ENCODE data around the gene TNMD.

TNMD gene

DNA sequence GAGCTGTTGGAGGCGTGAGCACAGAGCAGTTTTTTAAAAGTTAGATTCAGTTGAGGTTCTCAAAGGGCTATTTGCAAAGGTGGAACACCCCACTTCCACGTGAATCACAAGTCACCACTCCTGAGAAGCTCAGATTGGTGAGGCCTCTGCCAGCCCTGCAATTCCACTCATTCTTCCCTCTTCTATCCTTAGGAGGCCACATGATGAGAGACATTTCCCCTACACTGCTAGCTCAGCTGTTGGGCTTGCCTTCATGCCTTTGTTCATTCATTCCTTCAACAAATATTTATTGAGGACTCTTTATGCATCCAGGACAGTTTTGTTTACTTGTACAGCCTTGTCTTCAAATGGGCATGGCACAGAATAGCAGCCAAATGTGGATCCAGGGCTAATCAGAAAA, 63.0 kb downstream of the TNMD start:
- Histone ChIP-seq H3K27ac (ENCODE audit: poor library complexity, severe bottlenecking) (no peak overlapping the region), H3K4me3 (ENCODE audit: severe bottlenecking) (no peak overlapping the region), H3K4me1 (ENCODE audit: insufficient read depth, poor library complexity, severe bottlenecking) (peaks cover 17% of the 10 kb centered on the region)

DNA sequence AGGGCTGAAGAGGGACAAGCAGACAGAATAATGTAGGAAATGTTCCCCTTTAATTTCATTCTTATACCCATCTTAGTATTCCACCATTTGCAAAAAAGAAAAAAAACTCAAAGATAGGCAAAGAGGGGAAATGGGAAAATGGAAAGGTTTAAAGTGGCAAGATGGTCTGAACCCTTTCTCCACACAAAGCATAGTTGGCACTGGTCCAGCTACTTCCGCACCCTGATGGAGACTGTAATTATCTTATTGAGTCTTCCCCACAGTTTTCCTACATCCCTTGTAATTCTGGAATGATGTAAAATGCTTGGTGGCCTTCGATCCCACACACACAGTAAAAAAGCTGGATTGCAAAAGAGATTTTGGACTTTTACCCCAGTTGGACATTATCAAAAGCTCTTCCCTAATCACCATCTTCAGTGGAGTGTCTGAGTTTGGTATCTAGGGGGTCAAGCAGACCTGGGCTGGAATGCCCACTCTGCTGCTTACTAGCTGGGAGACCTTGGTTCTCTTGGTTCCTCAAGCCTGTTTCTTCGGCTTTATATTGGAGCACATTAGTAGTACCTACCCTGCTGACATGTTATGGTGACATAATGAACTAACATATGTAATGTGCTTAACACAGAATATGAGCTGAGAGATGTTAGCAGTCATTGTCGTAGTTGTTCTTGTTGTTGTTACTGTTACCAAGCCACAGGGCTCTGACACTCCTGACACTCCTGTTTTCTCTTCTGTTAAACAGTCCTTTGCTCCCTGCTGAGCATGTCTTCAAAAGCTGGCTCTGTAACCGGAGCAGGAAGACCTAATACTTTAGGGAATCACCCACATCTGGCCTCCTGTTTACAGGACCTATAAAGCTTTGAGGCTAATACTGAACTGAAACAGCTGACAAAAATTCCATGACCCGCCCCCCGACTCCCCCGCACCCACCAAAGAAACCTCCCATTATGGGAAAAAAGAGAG, 64.0 kb downstream of the TNMD start:
- no peaks in the 10 kb centered on the region for H3K27me3 ChIP-seq (ENCODE audit: insufficient read depth, poor library complexity, severe bottlenecking)
- no peaks in the 10 kb centered on the region for H3K36me3 ChIP-seq (ENCODE audit: low read depth)
- H3K9me3 ChIP-seq (ENCODE audit: severe bottlenecking), result no peaks in the 10 kb centered on the region
- ATAC-seq (ENCODE audit: low read depth) (no peak), DNase-seq (ENCODE audit: low spot score) (no peak)
- peak overlapping the region; percentile 46 for H3K27ac ChIP-seq (ENCODE audit: poor library complexity, severe bottlenecking)
- H3K4me1 ChIP-seq (ENCODE audit: insufficient read depth, poor library complexity, severe bottlenecking), result peaks cover 7% of the 10 kb centered on the region
- no peak overlapping the region for H3K4me3 ChIP-seq (ENCODE audit: severe bottlenecking)
- TF ChIP-seq, protein P1, sequence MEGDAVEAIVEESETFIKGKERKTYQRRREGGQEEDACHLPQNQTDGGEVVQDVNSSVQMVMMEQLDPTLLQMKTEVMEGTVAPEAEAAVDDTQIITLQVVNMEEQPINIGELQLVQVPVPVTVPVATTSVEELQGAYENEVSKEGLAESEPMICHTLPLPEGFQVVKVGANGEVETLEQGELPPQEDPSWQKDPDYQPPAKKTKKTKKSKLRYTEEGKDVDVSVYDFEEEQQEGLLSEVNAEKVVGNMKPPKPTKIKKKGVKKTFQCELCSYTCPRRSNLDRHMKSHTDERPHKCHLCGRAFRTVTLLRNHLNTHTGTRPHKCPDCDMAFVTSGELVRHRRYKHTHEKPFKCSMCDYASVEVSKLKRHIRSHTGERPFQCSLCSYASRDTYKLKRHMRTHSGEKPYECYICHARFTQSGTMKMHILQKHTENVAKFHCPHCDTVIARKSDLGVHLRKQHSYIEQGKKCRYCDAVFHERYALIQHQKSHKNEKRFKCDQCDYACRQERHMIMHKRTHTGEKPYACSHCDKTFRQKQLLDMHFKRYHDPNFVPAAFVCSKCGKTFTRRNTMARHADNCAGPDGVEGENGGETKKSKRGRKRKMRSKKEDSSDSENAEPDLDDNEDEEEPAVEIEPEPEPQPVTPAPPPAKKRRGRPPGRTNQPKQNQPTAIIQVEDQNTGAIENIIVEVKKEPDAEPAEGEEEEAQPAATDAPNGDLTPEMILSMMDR (IDR thresholded peaks at IDR 0.05; ENCODE audit: poor library complexity, severe bottlenecking), result no peak

More for the DNA sequence above, 63.0 kb downstream of the TNMD start:
- Histone ChIP-seq H3K9me3 (ENCODE audit: severe bottlenecking) (no peaks in the 10 kb centered on the region), H3K36me3 (ENCODE audit: low read depth) (no peaks in the 10 kb centered on the region), H3K27me3 (ENCODE audit: insufficient read depth, poor library complexity, severe bottlenecking) (no peaks in the 10 kb centered on the region)
- no peak for ATAC-seq (ENCODE audit: low read depth)
- TF ChIP-seq, protein P1 (IDR thresholded peaks at IDR 0.05; ENCODE audit: poor library complexity, severe bottlenecking), result no peak
- DNase-seq (ENCODE audit: low spot score), result no peak
